ENCODE data around the gene GPR42.

DNA sequence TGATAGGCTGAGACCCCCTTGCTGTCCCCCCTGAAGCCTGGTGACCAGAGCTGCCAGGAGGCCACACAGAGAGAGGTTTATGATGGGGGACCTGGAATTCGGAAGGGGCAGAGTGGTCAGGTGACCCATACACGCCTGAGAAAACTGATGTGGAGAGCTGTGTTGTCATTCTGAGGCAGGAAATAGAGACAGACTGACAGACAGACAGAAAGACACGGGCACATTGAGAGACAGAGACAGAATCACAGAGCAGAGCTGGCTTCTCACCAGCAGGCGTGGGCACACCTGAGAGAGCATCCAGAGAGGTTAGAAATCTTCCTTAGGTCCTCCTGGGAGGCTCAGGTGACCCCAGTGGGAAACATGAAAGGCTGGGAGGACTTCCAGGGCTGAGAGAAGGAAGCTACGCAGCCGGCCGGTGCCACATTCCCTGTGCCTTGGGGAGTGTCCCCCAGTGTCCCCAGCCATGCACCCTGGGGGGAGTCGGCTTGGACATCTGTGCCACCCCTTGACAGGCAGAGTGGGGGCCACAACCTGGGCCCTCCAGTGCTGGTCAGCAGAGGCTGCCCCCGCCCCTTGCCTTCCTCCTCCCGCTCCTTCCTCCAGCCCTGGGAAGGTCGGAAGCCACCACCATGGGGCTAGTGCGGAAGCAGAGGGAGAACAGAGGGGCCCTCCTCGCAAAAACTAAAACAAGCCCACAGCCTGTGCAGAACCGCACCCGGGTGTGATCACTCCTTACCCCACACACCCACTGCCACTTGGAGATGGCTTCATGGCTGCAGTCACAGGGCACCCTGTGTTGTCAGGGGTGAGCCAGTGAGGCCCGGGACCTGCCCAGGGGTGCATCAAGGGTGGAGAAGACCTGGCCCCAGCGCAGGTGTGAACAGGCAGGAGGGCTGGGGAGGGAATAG, 21.0 kb upstream of the GPR42 start:
- TF ChIP-seq EZH2phosphoT487 (IDR thresholded peaks at IDR 0.05; ENCODE audit: low read depth, severe bottlenecking, unreplicated experiment) (no peak), EZH2 (IDR thresholded peaks at IDR 0.05; ENCODE audit: borderline replicate concordance) (no peak)
- TF ChIP-seq, protein P1, sequence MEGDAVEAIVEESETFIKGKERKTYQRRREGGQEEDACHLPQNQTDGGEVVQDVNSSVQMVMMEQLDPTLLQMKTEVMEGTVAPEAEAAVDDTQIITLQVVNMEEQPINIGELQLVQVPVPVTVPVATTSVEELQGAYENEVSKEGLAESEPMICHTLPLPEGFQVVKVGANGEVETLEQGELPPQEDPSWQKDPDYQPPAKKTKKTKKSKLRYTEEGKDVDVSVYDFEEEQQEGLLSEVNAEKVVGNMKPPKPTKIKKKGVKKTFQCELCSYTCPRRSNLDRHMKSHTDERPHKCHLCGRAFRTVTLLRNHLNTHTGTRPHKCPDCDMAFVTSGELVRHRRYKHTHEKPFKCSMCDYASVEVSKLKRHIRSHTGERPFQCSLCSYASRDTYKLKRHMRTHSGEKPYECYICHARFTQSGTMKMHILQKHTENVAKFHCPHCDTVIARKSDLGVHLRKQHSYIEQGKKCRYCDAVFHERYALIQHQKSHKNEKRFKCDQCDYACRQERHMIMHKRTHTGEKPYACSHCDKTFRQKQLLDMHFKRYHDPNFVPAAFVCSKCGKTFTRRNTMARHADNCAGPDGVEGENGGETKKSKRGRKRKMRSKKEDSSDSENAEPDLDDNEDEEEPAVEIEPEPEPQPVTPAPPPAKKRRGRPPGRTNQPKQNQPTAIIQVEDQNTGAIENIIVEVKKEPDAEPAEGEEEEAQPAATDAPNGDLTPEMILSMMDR (IDR thresholded peaks at IDR 0.05; ENCODE audit: poor library complexity): no peak

All from hepatocyte (in vitro differentiated cells).